ENCODE results near the gene ACSL4. TPM values are rescaled to one million over a fixed set of nuclear protein-coding genes. Genes with fewer than 3 reads are reported as not detected.
A peak's percentile ranks its signal among the peaks of the same experiment; 100 is the strongest.
"Not testable (repeated sequence)": the region's sequence is repeated elsewhere in the genome, so short reads cannot be mapped to it uniquely, and the experiment has no call there.

ACSL4 gene
- total RNA-seq, 2 experiments from 2014 or later = 44.8 to 50.7 TPM

DNA sequence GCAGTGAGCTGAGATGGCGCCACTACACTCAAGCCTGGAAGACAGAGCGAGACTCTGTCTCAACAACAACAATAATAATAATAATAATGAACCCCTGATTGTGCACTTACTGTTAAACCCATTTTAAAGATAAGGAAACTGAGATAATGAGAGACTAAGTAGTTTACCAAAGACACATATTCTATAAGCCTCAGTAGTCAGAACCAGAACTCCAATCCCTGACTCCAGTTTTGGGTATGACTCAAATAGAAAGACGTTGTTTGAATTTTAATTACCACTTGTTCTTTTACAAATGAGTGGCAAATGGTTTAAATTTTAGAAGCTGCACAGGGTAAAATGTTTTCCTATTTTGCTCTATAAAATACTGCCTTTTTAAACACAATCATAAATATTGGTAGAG, 37.4 kb downstream of the ACSL4 start:
- ChIA-PET CTCF (no interaction called here), POLR2A (no interaction called here)
- H3K4me1 Mint-ChIP-seq (ENCODE audit: low read depth) = peaks cover 16% of the 10 kb centered on the region
- H3K27me3 Mint-ChIP-seq (ENCODE audit: low read depth) = no peaks in the 10 kb centered on the region
- ATAC-seq = no peak
- DNase-seq = no peak
- H3K27ac Mint-ChIP-seq = no peak overlapping the region
- H3K36me3 Mint-ChIP-seq (ENCODE audit: low read depth) = peaks cover 6% of the 10 kb centered on the region
- H3K4me3 Mint-ChIP-seq = no peak overlapping the region
- no peaks in the 10 kb centered on the region for H3K9me3 Mint-ChIP-seq (ENCODE audit: insufficient read depth)

DNA sequence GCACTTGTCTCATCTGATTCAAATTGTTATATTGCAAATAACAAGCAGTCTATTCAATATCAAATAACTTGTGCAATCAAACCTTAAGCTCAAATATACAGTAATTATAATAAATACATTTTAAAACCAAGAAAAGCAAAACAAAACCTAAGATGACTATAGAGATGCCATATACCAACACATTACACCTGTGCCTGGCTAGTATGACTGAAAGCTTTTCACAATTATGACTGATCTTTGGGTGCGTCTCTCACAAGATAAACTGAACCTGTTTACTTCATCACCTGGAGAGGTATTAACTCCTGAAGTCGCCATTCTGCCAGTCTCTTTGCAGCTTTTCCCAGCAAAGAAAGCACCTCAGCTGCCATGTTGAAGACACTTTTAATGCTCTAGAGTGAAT, 41.3 kb downstream of the ACSL4 start:
- Mint-ChIP-seq H3K27me3 (ENCODE audit: low read depth) (no peaks in the 10 kb centered on the region), H3K4me1 (ENCODE audit: low read depth) (peaks cover 9% of the 10 kb centered on the region), H3K9me3 (ENCODE audit: insufficient read depth) (no peaks in the 10 kb centered on the region), H3K36me3 (ENCODE audit: low read depth) (peaks cover 6% of the 10 kb centered on the region), H3K4me3 (no peak overlapping the region), H3K27ac (no peak overlapping the region)
- ChIA-PET POLR2A (no interaction called here), CTCF (interaction anchor here (1.8 kb wide), 1 partner anchor 165 kb away, joined by 4 read pairs; no protein-coding TSS in a partner anchor)
- DNase-seq (no peak), ATAC-seq (no peak)

GRCh38 chrX:109691277-109691676, 41.8 kb downstream of the ACSL4 start:
- H3K27me3 Mint-ChIP-seq (ENCODE audit: low read depth) = no peaks in the 10 kb centered on the region

GRCh38 chrX:109687903-109688302, 45.2 kb downstream of the ACSL4 start:
- ATAC-seq = no peak

More at GRCh38 chrX:109691277-109691676, 41.8 kb downstream of the ACSL4 start:
- Mint-ChIP-seq H3K36me3 (ENCODE audit: low read depth) (peaks cover 6% of the 10 kb centered on the region), H3K4me3 (no peak overlapping the region), H3K4me1 (ENCODE audit: low read depth) (peaks cover 8% of the 10 kb centered on the region), H3K9me3 (ENCODE audit: insufficient read depth) (no peaks in the 10 kb centered on the region), H3K27ac (no peak overlapping the region)
- ChIA-PET CTCF (no interaction called here), POLR2A (no interaction called here)
- ATAC-seq (no peak), DNase-seq (no peak)

GRCh38 chrX:109685656-109686078, 47.4 kb downstream of the ACSL4 start:
- ATAC-seq = no peak
- no peaks in the 10 kb centered on the region for H3K9me3 Mint-ChIP-seq (ENCODE audit: insufficient read depth)
- ChIA-PET POLR2A (no interaction called here), CTCF (interaction anchor here (1.1 kb wide), 1 partner anchor 50 kb away, joined by 3 read pairs; no protein-coding TSS in a partner anchor)
- no peaks in the 10 kb centered on the region for H3K27me3 Mint-ChIP-seq (ENCODE audit: low read depth)
- H3K27ac Mint-ChIP-seq = no peak overlapping the region
- no peak for DNase-seq
- peaks cover 11% of the 10 kb centered on the region for H3K36me3 Mint-ChIP-seq (ENCODE audit: low read depth)
- no peak overlapping the region for H3K4me3 Mint-ChIP-seq
- H3K4me1 Mint-ChIP-seq (ENCODE audit: low read depth) = peaks cover 5% of the 10 kb centered on the region

More at GRCh38 chrX:109687903-109688302, 45.2 kb downstream of the ACSL4 start:
- ChIA-PET CTCF (no interaction called here), POLR2A (no interaction called here)
- Mint-ChIP-seq H3K9me3 (ENCODE audit: insufficient read depth) (no peaks in the 10 kb centered on the region), H3K4me3 (no peak overlapping the region), H3K36me3 (ENCODE audit: low read depth) (peaks cover 5% of the 10 kb centered on the region), H3K27ac (no peak overlapping the region), H3K27me3 (ENCODE audit: low read depth) (no peaks in the 10 kb centered on the region), H3K4me1 (ENCODE audit: low read depth) (peaks cover 5% of the 10 kb centered on the region)
- DNase-seq = no peak

- POLR2A ChIA-PET = no interaction called here
- DNase-seq (no peak), ATAC-seq (no peak)
- Mint-ChIP-seq H3K27ac (no peak overlapping the region), H3K9me3 (ENCODE audit: insufficient read depth) (no peaks in the 10 kb centered on the region), H3K27me3 (ENCODE audit: low read depth) (no peaks in the 10 kb centered on the region), H3K4me3 (no peak overlapping the region), H3K4me1 (ENCODE audit: low read depth) (peaks cover 5% of the 10 kb centered on the region), H3K36me3 (ENCODE audit: low read depth) (peaks cover 17% of the 10 kb centered on the region)
- CTCF ChIA-PET = no interaction called here
These were observed 48.9 kb downstream of the ACSL4 start for GRCh38 chrX:109684136-109684535.

DNA sequence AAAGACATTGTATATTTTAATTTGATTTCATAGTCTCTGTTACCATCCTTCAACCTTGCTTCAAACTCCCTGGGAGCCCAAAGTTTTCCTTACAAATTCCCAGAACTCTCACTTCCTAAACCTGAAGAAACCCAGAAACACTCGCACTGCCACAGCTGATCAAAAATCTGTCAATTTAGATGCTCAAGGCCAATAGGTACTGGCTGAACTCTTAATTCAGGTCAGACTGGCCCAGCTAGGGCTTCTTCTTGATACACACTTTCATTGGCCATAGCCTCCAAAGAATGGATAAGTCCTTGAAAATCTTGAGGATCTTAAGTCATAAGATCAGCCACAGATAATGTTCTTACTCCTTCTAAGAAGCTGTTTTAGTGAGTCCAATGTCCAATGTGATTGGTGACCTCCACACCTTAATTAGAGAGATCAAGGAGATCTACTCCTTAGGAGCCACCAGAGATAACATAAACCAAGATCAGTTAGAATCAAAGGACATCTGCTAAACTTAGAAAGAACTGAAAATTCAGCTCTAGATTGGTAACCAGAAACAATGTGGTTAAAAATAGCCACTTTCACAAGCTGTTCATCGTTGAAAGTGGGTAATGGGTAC, 51.5 kb downstream of the ACSL4 start:
- ChIA-PET CTCF (interaction anchor here (1.8 kb wide), 1 partner anchor 210 kb away, joined by 7 read pairs; no protein-coding TSS in a partner anchor), POLR2A (interaction anchor here (0.6 kb wide), 1 partner anchor 8 kb away, joined by 3 read pairs; no protein-coding TSS in a partner anchor)
- H3K4me1 Mint-ChIP-seq (ENCODE audit: low read depth) = peaks cover 2% of the 10 kb centered on the region
- H3K27ac Mint-ChIP-seq = no peak overlapping the region
- no peaks in the 10 kb centered on the region for H3K9me3 Mint-ChIP-seq (ENCODE audit: insufficient read depth)
- no peak for DNase-seq
- no peak overlapping the region for H3K4me3 Mint-ChIP-seq
- ATAC-seq = no peak
- H3K27me3 Mint-ChIP-seq (ENCODE audit: low read depth) = no peaks in the 10 kb centered on the region
- peaks cover 23% of the 10 kb centered on the region for H3K36me3 Mint-ChIP-seq (ENCODE audit: low read depth)

DNA sequence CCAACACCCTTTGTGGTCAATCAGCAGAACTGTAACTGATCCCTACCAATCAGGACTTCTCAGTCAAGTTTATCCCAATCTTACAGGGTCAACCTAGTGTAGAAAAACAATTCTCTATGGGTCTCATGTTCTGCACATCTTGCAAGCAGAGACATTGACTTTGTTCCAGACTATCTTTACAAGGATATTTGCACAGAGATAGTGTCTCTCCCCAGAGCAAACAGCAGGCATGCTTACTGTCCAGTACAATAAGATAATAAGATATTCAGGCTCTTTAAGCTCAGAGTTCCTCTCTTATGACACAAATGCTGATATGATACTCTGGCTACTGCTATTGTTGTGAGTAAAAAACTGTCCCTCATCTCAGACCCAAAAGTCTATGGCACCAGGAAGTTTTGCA, 53.2 kb downstream of the ACSL4 start:
- CTCF ChIA-PET = interaction anchor here (1.7 to 1.8 kb wide), 2 partner anchors 45 to 177 kb away, joined by 4 to 5 read pairs; no protein-coding TSS in a partner anchor
- DNase-seq = no peak

GRCh38 chrX:109672239-109672638, 60.8 kb downstream of the ACSL4 start:
- H3K9me3 Mint-ChIP-seq (ENCODE audit: insufficient read depth) = no peaks in the 10 kb centered on the region
- no peaks in the 10 kb centered on the region for H3K4me1 Mint-ChIP-seq (ENCODE audit: low read depth)
- no peak for ATAC-seq
- H3K27ac Mint-ChIP-seq = no peak overlapping the region
- POLR2A ChIA-PET = no interaction called here
- CTCF ChIA-PET = no interaction called here
- no peaks in the 10 kb centered on the region for H3K27me3 Mint-ChIP-seq (ENCODE audit: low read depth)
- peaks cover 27% of the 10 kb centered on the region for H3K36me3 Mint-ChIP-seq (ENCODE audit: low read depth)
- H3K4me3 Mint-ChIP-seq = no peak overlapping the region
- DNase-seq = no peak

More for the DNA sequence above, 53.2 kb downstream of the ACSL4 start:
- POLR2A ChIA-PET = no interaction called here
- ATAC-seq = no peak
- peaks cover 32% of the 10 kb centered on the region for H3K36me3 Mint-ChIP-seq (ENCODE audit: low read depth)
- H3K27me3 Mint-ChIP-seq (ENCODE audit: low read depth) = no peaks in the 10 kb centered on the region
- no peaks in the 10 kb centered on the region for H3K9me3 Mint-ChIP-seq (ENCODE audit: insufficient read depth)
- no peaks in the 10 kb centered on the region for H3K4me1 Mint-ChIP-seq (ENCODE audit: low read depth)
- no peak overlapping the region for H3K27ac Mint-ChIP-seq
- no peak overlapping the region for H3K4me3 Mint-ChIP-seq

DNA sequence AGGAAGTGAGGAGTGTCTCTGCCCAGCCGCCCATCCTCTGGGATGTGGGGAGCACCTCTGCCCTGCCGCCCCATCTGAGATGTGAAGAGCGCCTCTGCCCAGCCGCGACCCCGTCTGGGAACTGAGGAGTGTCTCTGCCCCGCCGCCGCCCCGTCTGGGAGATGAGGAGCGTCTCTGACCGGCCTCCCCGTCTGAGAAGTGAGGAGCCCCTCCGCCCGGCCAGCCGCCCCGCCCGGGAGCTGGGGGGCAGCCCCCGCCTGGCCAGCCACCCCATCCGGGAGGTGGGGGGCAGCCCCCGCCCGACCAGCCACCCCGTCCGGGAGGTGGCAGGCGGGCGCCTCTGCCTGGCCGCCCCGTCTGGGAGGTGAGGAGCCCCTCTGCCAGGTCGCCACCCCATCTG, 61.9 kb downstream of the ACSL4 start:
- ATAC-seq; H3K4me1 Mint-ChIP-seq (ENCODE audit: low read depth); H3K4me3 Mint-ChIP-seq; H3K9me3 Mint-ChIP-seq (ENCODE audit: insufficient read depth); POLR2A ChIA-PET; H3K27ac Mint-ChIP-seq; H3K27me3 Mint-ChIP-seq (ENCODE audit: low read depth); CTCF ChIA-PET; DNase-seq: not testable (repeated sequence)
- H3K36me3 Mint-ChIP-seq (ENCODE audit: low read depth) = peaks cover 26% of the 10 kb centered on the region

DNA sequence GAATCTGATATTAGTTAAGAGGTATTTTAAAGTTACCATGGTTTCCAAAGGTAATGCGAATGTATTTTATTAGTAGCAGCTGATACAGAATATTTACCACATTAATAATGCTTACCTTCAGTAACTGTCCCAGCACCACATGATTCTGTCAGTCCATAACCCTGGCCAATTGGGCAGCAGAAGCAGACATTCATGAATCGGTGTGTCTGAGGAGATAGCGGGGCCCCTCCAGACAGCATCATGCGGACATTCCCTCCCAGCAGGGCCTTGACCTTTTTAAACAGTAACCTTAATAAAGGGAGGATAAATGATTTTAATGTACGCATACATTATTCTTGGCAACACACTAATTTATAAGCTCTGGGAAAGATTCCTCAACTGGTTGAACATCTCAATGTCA, 65.1 kb downstream of the ACSL4 start:
- no peaks in the 10 kb centered on the region for H3K4me1 Mint-ChIP-seq (ENCODE audit: low read depth)
- peaks cover 36% of the 10 kb centered on the region for H3K36me3 Mint-ChIP-seq (ENCODE audit: low read depth)
- ATAC-seq = no peak
- H3K27ac Mint-ChIP-seq = no peak overlapping the region
- no peak overlapping the region for H3K4me3 Mint-ChIP-seq
- ChIA-PET CTCF (no interaction called here), POLR2A (no interaction called here)
- DNase-seq = no peak
- H3K9me3 Mint-ChIP-seq (ENCODE audit: insufficient read depth) = no peaks in the 10 kb centered on the region
- H3K27me3 Mint-ChIP-seq (ENCODE audit: low read depth) = no peaks in the 10 kb centered on the region

- Mint-ChIP-seq H3K4me1 (ENCODE audit: low read depth) (no peaks in the 10 kb centered on the region), H3K9me3 (ENCODE audit: insufficient read depth) (no peaks in the 10 kb centered on the region), H3K36me3 (ENCODE audit: low read depth) (peaks cover 59% of the 10 kb centered on the region), H3K4me3 (no peak overlapping the region), H3K27ac (peak overlapping the region; percentile 15), H3K27me3 (ENCODE audit: low read depth) (no peaks in the 10 kb centered on the region)
- POLR2A ChIA-PET = no interaction called here
- ATAC-seq (no peak), DNase-seq (no peak)
- CTCF ChIA-PET = no interaction called here
These were observed 72.5 kb downstream of the ACSL4 start for GRCh38 chrX:109660435-109661143.

Measured in activated CD8-positive, alpha-beta T cell treated with anti-CD3 and anti-CD28 coated beads, Interleukin-2, amount 10 ng/mL, durations not matched to agents 7 days and 5 days (primary cell).